ENCODE data around the gene POPDC2. TPM values are rescaled to one million over a fixed set of nuclear protein-coding genes. Genes with fewer than 3 reads are reported as not detected.

The POPDC2 gene
- total and polyA plus RNA-seq, 10 of the 15 experiments (the other 5 are each of a cell fraction or from before 2014, with no cell fraction given): 1.8 to 12.7 (median 3.5) TPM

- TF ChIP-seq, protein P1, sequence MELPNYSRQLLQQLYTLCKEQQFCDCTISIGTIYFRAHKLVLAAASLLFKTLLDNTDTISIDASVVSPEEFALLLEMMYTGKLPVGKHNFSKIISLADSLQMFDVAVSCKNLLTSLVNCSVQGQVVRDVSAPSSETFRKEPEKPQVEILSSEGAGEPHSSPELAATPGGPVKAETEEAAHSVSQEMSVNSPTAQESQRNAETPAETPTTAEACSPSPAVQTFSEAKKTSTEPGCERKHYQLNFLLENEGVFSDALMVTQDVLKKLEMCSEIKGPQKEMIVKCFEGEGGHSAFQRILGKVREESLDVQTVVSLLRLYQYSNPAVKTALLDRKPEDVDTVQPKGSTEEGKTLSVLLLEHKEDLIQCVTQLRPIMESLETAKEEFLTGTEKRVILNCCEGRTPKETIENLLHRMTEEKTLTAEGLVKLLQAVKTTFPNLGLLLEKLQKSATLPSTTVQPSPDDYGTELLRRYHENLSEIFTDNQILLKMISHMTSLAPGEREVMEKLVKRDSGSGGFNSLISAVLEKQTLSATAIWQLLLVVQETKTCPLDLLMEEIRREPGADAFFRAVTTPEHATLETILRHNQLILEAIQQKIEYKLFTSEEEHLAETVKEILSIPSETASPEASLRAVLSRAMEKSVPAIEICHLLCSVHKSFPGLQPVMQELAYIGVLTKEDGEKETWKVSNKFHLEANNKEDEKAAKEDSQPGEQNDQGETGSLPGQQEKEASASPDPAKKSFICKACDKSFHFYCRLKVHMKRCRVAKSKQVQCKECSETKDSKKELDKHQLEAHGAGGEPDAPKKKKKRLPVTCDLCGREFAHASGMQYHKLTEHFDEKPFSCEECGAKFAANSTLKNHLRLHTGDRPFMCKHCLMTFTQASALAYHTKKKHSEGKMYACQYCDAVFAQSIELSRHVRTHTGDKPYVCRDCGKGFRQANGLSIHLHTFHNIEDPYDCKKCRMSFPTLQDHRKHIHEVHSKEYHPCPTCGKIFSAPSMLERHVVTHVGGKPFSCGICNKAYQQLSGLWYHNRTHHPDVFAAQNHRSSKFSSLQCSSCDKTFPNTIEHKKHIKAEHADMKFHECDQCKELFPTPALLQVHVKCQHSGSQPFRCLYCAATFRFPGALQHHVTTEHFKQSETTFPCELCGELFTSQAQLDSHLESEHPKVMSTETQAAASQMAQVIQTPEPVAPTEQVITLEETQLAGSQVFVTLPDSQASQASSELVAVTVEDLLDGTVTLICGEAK (IDR thresholded peaks at IDR 0.05; ENCODE audit: borderline replicate concordance): no peak
- TF ChIP-seq RCOR1 (conservative IDR thresholded peaks at IDR 0.05; ENCODE audit: low read depth, low read length): no peak
- TF ChIP-seq TBL1XR1 (IDR thresholded peaks at IDR 0.05; ENCODE audit: low read depth, low read length): no peak
- TF ChIP-seq ZBED1 (IDR thresholded peaks at IDR 0.05; ENCODE audit: borderline replicate concordance): no peak
- no peak for TF ChIP-seq HDAC2 (IDR thresholded peaks at IDR 0.05)
- no peak for TF ChIP-seq IRF3 (IDR thresholded peaks at IDR 0.05)
- TF ChIP-seq, protein P2, sequence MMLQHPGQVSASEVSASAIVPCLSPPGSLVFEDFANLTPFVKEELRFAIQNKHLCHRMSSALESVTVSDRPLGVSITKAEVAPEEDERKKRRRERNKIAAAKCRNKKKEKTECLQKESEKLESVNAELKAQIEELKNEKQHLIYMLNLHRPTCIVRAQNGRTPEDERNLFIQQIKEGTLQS (IDR thresholded peaks at IDR 0.05; ENCODE audit: borderline replicate concordance, extremely low read depth, low read depth, low read length): no peak
- no peak for TF ChIP-seq E2F8 (IDR thresholded peaks at IDR 0.05; ENCODE audit: low read depth, partially characterized antibody)
- TF ChIP-seq MEF2A (IDR thresholded peaks at IDR 0.05; ENCODE audit: insufficient read depth, low read depth, low read length): no peak
- no peak for TF ChIP-seq MAX (IDR thresholded peaks at IDR 0.05; ENCODE audit: low read depth, low read length)
Measured at GRCh38 chr3:119652306-119653033, 7.9 kb downstream of the POPDC2 start (continued).
